Endothelial cell of umbilical vein (primary cell): ENCODE data around the gene NECTIN2. TPM values are rescaled to one million over a fixed set of nuclear protein-coding genes. Genes with fewer than 3 reads are reported as not detected.

Experiments used
- BruUV-seq: library from RNA; stranded (reverse); fragments of 400-500 nt; replicated peaks from 2 replicates; lab custom pipeline; 2021; lab: Mats Ljungman, UMichigan
- CTCF ChIA-PET: fragments of 300-600, 350-600 bp; sonication (Branson Sonifier 250); formaldehyde crosslinking; loops from one replicate; lab custom pipeline; 2021; ENCODE audit warnings: antibody characterized with exemption, inconsistent platforms; lab: Charles Lee
- POLR2A ChIA-PET: fragments of 300-600, 350-600 bp; sonication (Branson Sonifier 250); formaldehyde crosslinking; loops from one replicate; lab custom pipeline; 2021; ENCODE audit warnings: antibody characterized with exemption, inconsistent platforms; lab: Charles Lee
- DNase-seq: peaks from one replicate; pipeline ENCODE4 v3.0.0-alpha.2; 2011; ENCODE audit warnings: low read depth, low spot score
- FAIRE-seq: peaks from 2 replicates; lab custom pipeline; 2011; peaks lifted over from hg19 to GRCh38; lab: Jason Lieb, UNC
- H2AFZ ChIP-seq: 2 replicates; pipeline ENCODE4 v1.6.0; 2012; ENCODE audit warnings: low read depth, low read length, control low read depth, inconsistent platforms
- H3K27ac ChIP-seq: 2 replicates; pipeline ENCODE4 v1.5.1; 2011; ENCODE audit warnings: low read depth, mild to moderate bottlenecking, control low read depth, low read length, moderate library complexity; ENCODE audit not compliant: insufficient read depth
- H3K27me3 ChIP-seq, 2 experiments: 2 replicates each; pipeline versions ENCODE4 v1.6.0 to v1.6.1; 2011; ENCODE audit warnings: low read length in 2 of 2, mixed read lengths in 1 of 2; ENCODE audit not compliant: control insufficient read depth in 2 of 2, insufficient read depth in 2 of 2
- H3K36me3 ChIP-seq, 2 experiments: 2 replicates in 1 of 2; 3 replicates in 1 of 2; pipeline ENCODE4 v1.5.1; 2011; ENCODE audit warnings: low read length in 2 of 2, mild to moderate bottlenecking in 1 of 2, moderate library complexity in 1 of 2; ENCODE audit not compliant: control insufficient read depth in 2 of 2, insufficient read depth in 2 of 2; ENCODE audit errors: extremely low read depth in 1 of 2
- H3K4me1 ChIP-seq: 3 replicates; pipeline ENCODE4 v1.5.1; 2011; ENCODE audit warnings: mild to moderate bottlenecking, low read length; ENCODE audit not compliant: control insufficient read depth, insufficient read depth; ENCODE audit errors: extremely low read depth
- H3K4me2 ChIP-seq: 2 replicates; pipeline ENCODE4 v1.6.1; 2011; ENCODE audit warnings: low read length, control low read depth, mixed read lengths; ENCODE audit not compliant: insufficient read depth
- H3K4me3 ChIP-seq, 3 experiments: fragments of 200-600 bp in 1 of 3; sonication (generic), shearing (Covaris generic) in 1 of 3; replicated peaks in 1 of 3; 2 replicates each; pipeline ENCODE4 v1.5.1; 2011 to 2016; ENCODE audit warnings: control low read depth in 3 of 3, low read length in 3 of 3, mild to moderate bottlenecking in 2 of 3, inconsistent platforms in 1 of 3, low read depth in 1 of 3, moderate library complexity in 1 of 3; ENCODE audit not compliant: insufficient read depth in 1 of 3
- H3K79me2 ChIP-seq: 2 replicates; pipeline ENCODE4 v1.6.0; 2012; ENCODE audit warnings: low read length, inconsistent platforms; ENCODE audit not compliant: control insufficient read depth, insufficient read depth
- H3K9ac ChIP-seq: replicated peaks from 2 replicates; pipeline ENCODE3; 2011; ENCODE audit warnings: low read length, control low read depth; ENCODE audit not compliant: insufficient read depth; ENCODE audit errors: extremely low read depth
- H3K9me1 ChIP-seq: replicated peaks from 3 replicates; pipeline ENCODE4 v1.6.0; 2011; ENCODE audit warnings: mild to moderate bottlenecking, low read length; ENCODE audit not compliant: control insufficient read depth, insufficient read depth; ENCODE audit errors: extremely low read depth
- H3K9me3 ChIP-seq: replicated peaks from 2 replicates; pipeline ENCODE4 v1.5.1; 2012; ENCODE audit warnings: low read length, inconsistent platforms; ENCODE audit not compliant: control insufficient read depth, insufficient read depth
- H4K20me1 ChIP-seq: replicated peaks from 2 replicates; pipeline ENCODE3; 2011; ENCODE audit warnings: mild to moderate bottlenecking, low read length; ENCODE audit not compliant: control insufficient read depth, insufficient read depth; ENCODE audit errors: extremely low read depth
- CTCF ChIP-seq, 2 donors: IDR thresholded peaks; 1 replicate in 1 of 2; 2 replicates in 1 of 2; pipeline ENCODE4 v1.5.1; 2011; ENCODE audit warnings: low read length in 2 of 2, mild to moderate bottlenecking in 2 of 2, moderate library complexity in 2 of 2, control low read depth in 1 of 2, inconsistent platforms in 1 of 2, low read depth in 1 of 2; ENCODE audit not compliant: insufficient read depth in 1 of 2; ENCODE audit errors: extremely low read depth in 1 of 2
- EZH2 ChIP-seq: IDR thresholded peaks from 2 replicates; pipeline ENCODE4 v1.6.1; 2012; ENCODE audit warnings: borderline replicate concordance, low read depth, mild to moderate bottlenecking, moderate library complexity, low read length, inconsistent platforms; ENCODE audit not compliant: severe bottlenecking
- GATA2 ChIP-seq: IDR thresholded peaks from 2 replicates; pipeline ENCODE4 v1.7.0; 2011; ENCODE audit warnings: low read depth, mild to moderate bottlenecking, moderate library complexity, mixed read lengths, low read length; ENCODE audit not compliant: insufficient read length, insufficient read depth
- JUN ChIP-seq: IDR thresholded peaks from 2 replicates; pipeline ENCODE4 v1.6.1; 2011; ENCODE audit warnings: borderline replicate concordance, low read depth; ENCODE audit not compliant: insufficient read length, insufficient read depth
- MYC ChIP-seq: IDR thresholded peaks from one replicate; pipeline ENCODE4 v1.6.1; 2011; ENCODE audit warnings: mild to moderate bottlenecking, low read depth, low read length
- POLR2A ChIP-seq: IDR thresholded peaks from 2 replicates; pipeline ENCODE4 v1.6.1; 2012; ENCODE audit warnings: low read depth, mild to moderate bottlenecking, control low read depth, low read length
- POLR2AphosphoS5 ChIP-seq: IDR thresholded peaks from 2 replicates; pipeline ENCODE4 v1.6.1; 2012; ENCODE audit warnings: low read depth, mild to moderate bottlenecking, control low read depth, low read length, moderate library complexity; ENCODE audit not compliant: insufficient read depth
- dilution Hi-C: fragments of 300-500 bp; cut with MboI; formaldehyde crosslinking; loops from one replicate; pipeline ENCODE4 v1.15.0; 2019; ENCODE audit warnings: low sequenced_read_pairs; ENCODE audit not compliant: extremely low pct_ligation_motif_present
- intact Hi-C: fragments of 100-400 bp; cut with micrococcal nuclease; formaldehyde crosslinking; loops from one replicate; pipeline ENCODE4 v1.10.0; 2022
- polyA plus RNA-seq, 4 experiments: library from polyadenylated mRNA; depleted of rRNA in 3 of 4; stranded (reverse) in 3 of 4; unstranded in 1 of 4; fragments of >200 nt; gene quantifications; 2 replicates each; pipeline versions ENCODE4 v1.2.1 to v1.2.3, GENCODE V29; 2011 to 2012; ENCODE audit warnings: missing spikeins in 1 of 4
- total RNA-seq: library from RNA; stranded (reverse); gene quantifications from 2 replicates; pipeline ENCODE4 v1.2.3, GENCODE V29; 2021
- TF ChIP-seq, protein P1 (sequence below): IDR thresholded peaks from 2 replicates; pipeline ENCODE4 v1.6.1; 2011; ENCODE audit not compliant: insufficient read depth, insufficient read length

Gene NECTIN2
- total and polyA plus RNA-seq, 2 donors (not counting 3 experiments of a cell fraction or from before 2014, with no cell fraction given): 211 to 238 TPM

GRCh38 chr19:44803442-44804428 lies 42.4 kb upstream of the NECTIN2 start:
- Histone ChIP-seq H3K27ac (no peak overlapping the region), H3K79me2 (no peaks in the 10 kb centered on the region), H3K9ac (no peak overlapping the region), H3K9me1 (no peaks in the 10 kb centered on the region), H3K36me3 (no peaks in the 10 kb centered on the region), H3K9me3 (no peaks in the 10 kb centered on the region), H3K4me3 (no peak overlapping the region), H3K4me1 (peaks cover 10% of the 10 kb centered on the region), H4K20me1 (no peaks in the 10 kb centered on the region), H3K27me3 (no peaks in the 10 kb centered on the region), H2AFZ (no peak overlapping the region), H3K4me2 (no peak overlapping the region)
- ChIA-PET CTCF (interaction anchor here (0.7 to 2.8 kb wide), 10 partner anchors 18 to 233 kb away, joined by 3 to 21 read pairs (median 6); no protein-coding TSS in a partner anchor), POLR2A (interaction anchor here (0.7 kb wide), 1 partner anchor 26 kb away, joined by 7 read pairs; no protein-coding TSS in a partner anchor)
- dilution Hi-C loops (no loop called here), intact Hi-C loops (loop anchor here (10.0 kb wide), 1 partner anchor 151 kb away; the partner anchor contains the start of gene CLPTM1)
- DNase-seq (no peak), FAIRE-seq (no peak)
- TF ChIP-seq POLR2A: no peak
- TF ChIP-seq GATA2: no peak
- TF ChIP-seq, protein P1, sequence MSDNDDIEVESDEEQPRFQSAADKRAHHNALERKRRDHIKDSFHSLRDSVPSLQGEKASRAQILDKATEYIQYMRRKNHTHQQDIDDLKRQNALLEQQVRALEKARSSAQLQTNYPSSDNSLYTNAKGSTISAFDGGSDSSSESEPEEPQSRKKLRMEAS: no peak
- no peak for TF ChIP-seq POLR2AphosphoS5
- no peak for TF ChIP-seq JUN
- TF ChIP-seq MYC: no peak
- no peak for TF ChIP-seq EZH2
- no peak for TF ChIP-seq CTCF (IDR thresholded peaks at IDR 0.05; ENCODE audit: extremely low read depth in 1 of 2, insufficient read depth in 1 of 2, low read depth in 1 of 2, low read length in 2 of 2)
- BruUV-seq: no TSS peak
